ENCODE results near the gene SLX1B. TPM values are rescaled to one million over a fixed set of nuclear protein-coding genes. Genes with fewer than 3 reads are reported as not detected.

SLX1B gene
- total RNA-seq, 2 donors from 2014 or later = 13.0 to 18.0 TPM

Other genes starting within 250 kb of the SLX1B start
- under 1 TPM; 0.39 to 0.62 TPM for gene NPIPB11, start 47.8 kb upstream of the SLX1B start, total RNA-seq
- gene BOLA2, start 182 bp upstream of the SLX1B start, total RNA-seq = 1 to 10 TPM; 1.4 to 4.2 TPM
- gene SULT1A4, start 5.4 kb downstream of the SLX1B start, total RNA-seq = 1 to 10 TPM; 3.4 to 4.0 TPM
- gene NPIPB12, start 51.9 kb downstream of the SLX1B start, total RNA-seq = 10 to 100 TPM; 22.1 to 23.4 TPM
- 1 to 10 TPM; 1.4 to 3.7 TPM for gene SPN, start 208.7 kb downstream of the SLX1B start, total RNA-seq
- 10 to 100 TPM; 20.4 to 22.0 TPM for gene QPRT, start 224.6 kb downstream of the SLX1B start, total RNA-seq

Data from left cardiac atrium (tissue), 2 donors.